ENCODE measurements around the gene COPS6. TPM values are rescaled to one million over a fixed set of nuclear protein-coding genes. Genes with fewer than 3 reads are reported as not detected.

COPS6 gene
- total RNA-seq, 1 donor from 2014 or later, result 103 TPM

GRCh38 chr7:100051611-100052010 is 37.2 kb upstream of the COPS6 start:
- peaks cover 3% of the 10 kb centered on the region for H3K36me3 Mint-ChIP-seq
- H3K9me3 Mint-ChIP-seq, result no peaks in the 10 kb centered on the region
- H3K27ac Mint-ChIP-seq, result peak overlapping the region; percentile 51
- peak overlapping the region; percentile 51 for H3K4me3 Mint-ChIP-seq
- no peak for TF ChIP-seq CTCF (IDR thresholded peaks at IDR 0.05; ENCODE audit: unreplicated experiment)
- peaks cover 15% of the 10 kb centered on the region for H3K4me1 Mint-ChIP-seq
- DNase-seq (ENCODE audit: low spot score in 2 of 2, unreplicated experiment in 2 of 2), result no peak
- no peaks in the 10 kb centered on the region for H3K27me3 Mint-ChIP-seq (ENCODE audit: low read depth)

GRCh38 chr7:100053215-100053614 is 35.6 kb upstream of the COPS6 start:
- Mint-ChIP-seq H3K27ac (no peak overlapping the region), H3K4me3 (no peak overlapping the region), H3K9me3 (no peaks in the 10 kb centered on the region), H3K36me3 (peaks cover 8% of the 10 kb centered on the region), H3K4me1 (peaks cover 15% of the 10 kb centered on the region), H3K27me3 (ENCODE audit: low read depth) (no peaks in the 10 kb centered on the region)
- no peak for DNase-seq (ENCODE audit: low spot score in 2 of 2, unreplicated experiment in 2 of 2)
- no peak for TF ChIP-seq CTCF (IDR thresholded peaks at IDR 0.05; ENCODE audit: unreplicated experiment)

- H3K36me3 Mint-ChIP-seq, result peaks cover 35% of the 10 kb centered on the region
- no peak for DNase-seq (ENCODE audit: low spot score in 2 of 2, unreplicated experiment in 2 of 2)
These were observed 31.8 kb upstream of the COPS6 start for GRCh38 chr7:100057006-100057405.

GRCh38 chr7:100059251-100059739 is 29.5 kb upstream of the COPS6 start:
- Mint-ChIP-seq H3K27ac (no peak overlapping the region), H3K36me3 (peaks cover 46% of the 10 kb centered on the region), H3K4me3 (no peak overlapping the region), H3K4me1 (no peaks in the 10 kb centered on the region), H3K27me3 (ENCODE audit: low read depth) (no peaks in the 10 kb centered on the region), H3K9me3 (peaks cover 3% of the 10 kb centered on the region)
- no peak for DNase-seq (ENCODE audit: low spot score in 2 of 2, unreplicated experiment in 2 of 2)
- TF ChIP-seq CTCF (IDR thresholded peaks at IDR 0.05; ENCODE audit: unreplicated experiment), result no peak

More at GRCh38 chr7:100057006-100057405, 31.8 kb upstream of the COPS6 start:
- Mint-ChIP-seq H3K4me1 (no peaks in the 10 kb centered on the region), H3K27me3 (ENCODE audit: low read depth) (no peaks in the 10 kb centered on the region), H3K27ac (no peak overlapping the region), H3K4me3 (no peak overlapping the region), H3K9me3 (peaks cover 3% of the 10 kb centered on the region)
- TF ChIP-seq CTCF (IDR thresholded peaks at IDR 0.05; ENCODE audit: unreplicated experiment), result no peak

- no peak for DNase-seq (ENCODE audit: low spot score in 2 of 2, unreplicated experiment in 2 of 2)
- peaks cover 7% of the 10 kb centered on the region for H3K9me3 Mint-ChIP-seq
- H3K4me1 Mint-ChIP-seq, result peaks cover 6% of the 10 kb centered on the region
- H3K4me3 Mint-ChIP-seq, result no peak overlapping the region
- peaks cover 59% of the 10 kb centered on the region for H3K36me3 Mint-ChIP-seq
- H3K27me3 Mint-ChIP-seq (ENCODE audit: low read depth), result no peaks in the 10 kb centered on the region
- no peak overlapping the region for H3K27ac Mint-ChIP-seq
- TF ChIP-seq CTCF (IDR thresholded peaks at IDR 0.05; ENCODE audit: unreplicated experiment), result no peak
These were observed 27.1 kb upstream of the COPS6 start for GRCh38 chr7:100061518-100062193.

All from mesothelial cell of epicardium (in vitro differentiated cells).